Measurements from ENCODE around the gene SCAF8. TPM values are rescaled to one million over a fixed set of nuclear protein-coding genes. Genes with fewer than 3 reads are reported as not detected.

The SCAF8 gene
- total and polyA plus RNA-seq, 2 of the 8 experiments (the other 6 are each of a cell fraction or from before 2014, with no cell fraction given), result 20.3 to 46.3 TPM

DNA sequence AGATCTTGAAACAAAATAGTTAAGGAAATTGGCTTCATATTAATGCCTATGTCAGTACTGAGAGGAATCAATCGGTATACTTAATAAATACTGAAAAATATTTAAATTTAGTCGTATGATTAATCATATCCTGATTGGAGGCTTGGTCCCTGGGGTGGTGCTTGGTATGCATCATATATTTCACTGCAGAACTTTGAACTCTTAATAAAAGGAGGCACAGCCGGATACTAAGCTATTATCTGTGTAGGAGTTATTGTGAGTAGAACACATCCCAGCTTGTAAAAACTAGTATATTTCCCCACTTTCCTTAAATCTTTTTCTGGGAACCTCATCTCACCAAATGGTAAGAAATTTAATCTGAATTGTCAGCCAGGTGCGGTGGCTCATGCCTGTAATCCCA is 42.4 kb upstream of the SCAF8 start (continued):
- TF ChIP-seq, protein P1, sequence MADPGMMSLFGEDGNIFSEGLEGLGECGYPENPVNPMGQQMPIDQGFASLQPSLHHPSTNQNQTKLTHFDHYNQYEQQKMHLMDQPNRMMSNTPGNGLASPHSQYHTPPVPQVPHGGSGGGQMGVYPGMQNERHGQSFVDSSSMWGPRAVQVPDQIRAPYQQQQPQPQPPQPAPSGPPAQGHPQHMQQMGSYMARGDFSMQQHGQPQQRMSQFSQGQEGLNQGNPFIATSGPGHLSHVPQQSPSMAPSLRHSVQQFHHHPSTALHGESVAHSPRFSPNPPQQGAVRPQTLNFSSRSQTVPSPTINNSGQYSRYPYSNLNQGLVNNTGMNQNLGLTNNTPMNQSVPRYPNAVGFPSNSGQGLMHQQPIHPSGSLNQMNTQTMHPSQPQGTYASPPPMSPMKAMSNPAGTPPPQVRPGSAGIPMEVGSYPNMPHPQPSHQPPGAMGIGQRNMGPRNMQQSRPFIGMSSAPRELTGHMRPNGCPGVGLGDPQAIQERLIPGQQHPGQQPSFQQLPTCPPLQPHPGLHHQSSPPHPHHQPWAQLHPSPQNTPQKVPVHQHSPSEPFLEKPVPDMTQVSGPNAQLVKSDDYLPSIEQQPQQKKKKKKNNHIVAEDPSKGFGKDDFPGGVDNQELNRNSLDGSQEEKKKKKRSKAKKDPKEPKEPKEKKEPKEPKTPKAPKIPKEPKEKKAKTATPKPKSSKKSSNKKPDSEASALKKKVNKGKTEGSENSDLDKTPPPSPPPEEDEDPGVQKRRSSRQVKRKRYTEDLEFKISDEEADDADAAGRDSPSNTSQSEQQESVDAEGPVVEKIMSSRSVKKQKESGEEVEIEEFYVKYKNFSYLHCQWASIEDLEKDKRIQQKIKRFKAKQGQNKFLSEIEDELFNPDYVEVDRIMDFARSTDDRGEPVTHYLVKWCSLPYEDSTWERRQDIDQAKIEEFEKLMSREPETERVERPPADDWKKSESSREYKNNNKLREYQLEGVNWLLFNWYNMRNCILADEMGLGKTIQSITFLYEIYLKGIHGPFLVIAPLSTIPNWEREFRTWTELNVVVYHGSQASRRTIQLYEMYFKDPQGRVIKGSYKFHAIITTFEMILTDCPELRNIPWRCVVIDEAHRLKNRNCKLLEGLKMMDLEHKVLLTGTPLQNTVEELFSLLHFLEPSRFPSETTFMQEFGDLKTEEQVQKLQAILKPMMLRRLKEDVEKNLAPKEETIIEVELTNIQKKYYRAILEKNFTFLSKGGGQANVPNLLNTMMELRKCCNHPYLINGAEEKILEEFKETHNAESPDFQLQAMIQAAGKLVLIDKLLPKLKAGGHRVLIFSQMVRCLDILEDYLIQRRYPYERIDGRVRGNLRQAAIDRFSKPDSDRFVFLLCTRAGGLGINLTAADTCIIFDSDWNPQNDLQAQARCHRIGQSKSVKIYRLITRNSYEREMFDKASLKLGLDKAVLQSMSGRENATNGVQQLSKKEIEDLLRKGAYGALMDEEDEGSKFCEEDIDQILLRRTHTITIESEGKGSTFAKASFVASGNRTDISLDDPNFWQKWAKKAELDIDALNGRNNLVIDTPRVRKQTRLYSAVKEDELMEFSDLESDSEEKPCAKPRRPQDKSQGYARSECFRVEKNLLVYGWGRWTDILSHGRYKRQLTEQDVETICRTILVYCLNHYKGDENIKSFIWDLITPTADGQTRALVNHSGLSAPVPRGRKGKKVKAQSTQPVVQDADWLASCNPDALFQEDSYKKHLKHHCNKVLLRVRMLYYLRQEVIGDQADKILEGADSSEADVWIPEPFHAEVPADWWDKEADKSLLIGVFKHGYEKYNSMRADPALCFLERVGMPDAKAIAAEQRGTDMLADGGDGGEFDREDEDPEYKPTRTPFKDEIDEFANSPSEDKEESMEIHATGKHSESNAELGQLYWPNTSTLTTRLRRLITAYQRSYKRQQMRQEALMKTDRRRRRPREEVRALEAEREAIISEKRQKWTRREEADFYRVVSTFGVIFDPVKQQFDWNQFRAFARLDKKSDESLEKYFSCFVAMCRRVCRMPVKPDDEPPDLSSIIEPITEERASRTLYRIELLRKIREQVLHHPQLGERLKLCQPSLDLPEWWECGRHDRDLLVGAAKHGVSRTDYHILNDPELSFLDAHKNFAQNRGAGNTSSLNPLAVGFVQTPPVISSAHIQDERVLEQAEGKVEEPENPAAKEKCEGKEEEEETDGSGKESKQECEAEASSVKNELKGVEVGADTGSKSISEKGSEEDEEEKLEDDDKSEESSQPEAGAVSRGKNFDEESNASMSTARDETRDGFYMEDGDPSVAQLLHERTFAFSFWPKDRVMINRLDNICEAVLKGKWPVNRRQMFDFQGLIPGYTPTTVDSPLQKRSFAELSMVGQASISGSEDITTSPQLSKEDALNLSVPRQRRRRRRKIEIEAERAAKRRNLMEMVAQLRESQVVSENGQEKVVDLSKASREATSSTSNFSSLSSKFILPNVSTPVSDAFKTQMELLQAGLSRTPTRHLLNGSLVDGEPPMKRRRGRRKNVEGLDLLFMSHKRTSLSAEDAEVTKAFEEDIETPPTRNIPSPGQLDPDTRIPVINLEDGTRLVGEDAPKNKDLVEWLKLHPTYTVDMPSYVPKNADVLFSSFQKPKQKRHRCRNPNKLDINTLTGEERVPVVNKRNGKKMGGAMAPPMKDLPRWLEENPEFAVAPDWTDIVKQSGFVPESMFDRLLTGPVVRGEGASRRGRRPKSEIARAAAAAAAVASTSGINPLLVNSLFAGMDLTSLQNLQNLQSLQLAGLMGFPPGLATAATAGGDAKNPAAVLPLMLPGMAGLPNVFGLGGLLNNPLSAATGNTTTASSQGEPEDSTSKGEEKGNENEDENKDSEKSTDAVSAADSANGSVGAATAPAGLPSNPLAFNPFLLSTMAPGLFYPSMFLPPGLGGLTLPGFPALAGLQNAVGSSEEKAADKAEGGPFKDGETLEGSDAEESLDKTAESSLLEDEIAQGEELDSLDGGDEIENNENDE (IDR thresholded peaks at IDR 0.05; ENCODE audit: insufficient replicate concordance, low read length), result no peak
- TF ChIP-seq NANOG (IDR thresholded peaks at IDR 0.05; ENCODE audit: insufficient read depth, low read depth, low read length, poor library complexity, severe bottlenecking) (no peak), RAD21 (IDR thresholded peaks at IDR 0.05 in 1 of 2, conservative IDR thresholded peaks at IDR 0.05 in 1 of 2; ENCODE audit: low read depth in 2 of 2, low read length in 2 of 2) (no peak), KDM1A (IDR thresholded peaks at IDR 0.05; ENCODE audit: borderline replicate concordance, low read length) (no peak), BACH1 (IDR thresholded peaks at IDR 0.05; ENCODE audit: low read length) (no peak), RNF2 (IDR thresholded peaks at IDR 0.05; ENCODE audit: borderline replicate concordance, low read depth, low read length, missing control alignments, poor library complexity, severe bottlenecking) (no peak), CBX5 (IDR thresholded peaks at IDR 0.05; ENCODE audit: low read depth, low read length) (no peak), EZH2 (IDR thresholded peaks at IDR 0.05; ENCODE audit: low read depth, low read length, severe bottlenecking) (no peak)
